GM12891 (cell line): ENCODE results near the gene ANKRD13B.

ENCODE experiments used
- POLR2A ChIP-seq: IDR thresholded peaks from 2 replicates; pipeline ENCODE4 v1.6.1; 2011; ENCODE audit warnings: low read depth, low read length, control low read depth
- SPI1 ChIP-seq: IDR thresholded peaks from 2 replicates; pipeline ENCODE4 v1.6.1; 2011; ENCODE audit warnings: low read depth, low read length, control low read depth

DNA sequence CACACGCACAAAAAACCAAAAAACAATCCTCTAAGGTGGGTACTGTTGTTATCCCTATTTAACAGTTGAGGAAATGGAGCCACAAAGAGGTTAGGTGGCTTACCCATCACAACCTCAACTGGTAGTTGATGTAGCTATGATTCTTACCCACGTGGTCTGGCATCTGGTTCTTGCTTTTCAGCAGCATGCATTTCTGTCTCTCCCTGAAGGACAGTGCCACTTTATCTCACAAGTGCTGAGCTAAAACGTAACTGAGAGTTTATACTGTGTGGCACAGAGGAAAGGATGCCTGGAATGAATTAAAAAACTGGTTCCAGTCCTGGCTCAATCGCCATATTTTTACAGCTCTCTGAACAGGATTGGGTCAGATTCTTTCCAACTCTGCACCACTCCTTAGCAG, 31.7 kb downstream of the ANKRD13B start:
- TF ChIP-seq POLR2A (no peak), SPI1 (no peak)
